Ovary (tissue), 3 donors: Measurements from ENCODE around the gene THAP2.

ENCODE experiments used
- EP300 ChIP-seq: sonication (generic); formaldehyde crosslinking; IDR thresholded peaks from one replicate; pipeline ENCODE4 v1.6.1; 2017; ENCODE audit warnings: antibody characterized with exemption
- POLR2A ChIP-seq: fragments of 450-650 bp; IDR thresholded peaks from one replicate; pipeline ENCODE4 v1.6.1; 2017; ENCODE audit warnings: antibody characterized with exemption, mild to moderate bottlenecking, moderate library complexity
- TF ChIP-seq, protein P1 (sequence below), 3 donors: fragments of 450-650 bp in 2 of 3; fragments of 200-600 bp in 1 of 3; IDR thresholded peaks; one replicate each; pipeline versions ENCODE4 v1.5.1 to v1.8.0; 2016 to 2022; ENCODE audit warnings: antibody characterized with exemption in 3 of 3, mild to moderate bottlenecking in 1 of 3
- donor health status: DM: no; HTN: no; CAD: no.

DNA sequence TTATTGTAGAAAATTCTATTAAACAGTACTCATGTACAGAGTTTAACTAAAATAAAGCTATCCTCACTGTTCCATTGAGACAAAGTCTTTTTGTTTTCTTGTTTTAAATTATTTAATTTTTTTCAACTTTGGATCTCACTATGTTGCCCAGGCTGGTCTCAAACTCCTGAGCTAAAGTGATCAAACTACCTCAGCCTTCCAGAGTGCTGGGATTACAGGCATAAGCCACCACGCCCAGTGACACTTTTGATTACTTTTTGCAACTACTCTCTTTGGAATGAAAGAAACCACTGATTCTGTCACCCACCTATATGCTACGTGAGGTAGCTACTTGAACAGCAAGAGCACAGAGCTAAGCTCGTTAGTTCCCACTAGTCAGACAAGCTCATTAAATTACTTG is 17.6 kb upstream of the THAP2 start:
- no peak for TF ChIP-seq EP300
- TF ChIP-seq, protein P1, sequence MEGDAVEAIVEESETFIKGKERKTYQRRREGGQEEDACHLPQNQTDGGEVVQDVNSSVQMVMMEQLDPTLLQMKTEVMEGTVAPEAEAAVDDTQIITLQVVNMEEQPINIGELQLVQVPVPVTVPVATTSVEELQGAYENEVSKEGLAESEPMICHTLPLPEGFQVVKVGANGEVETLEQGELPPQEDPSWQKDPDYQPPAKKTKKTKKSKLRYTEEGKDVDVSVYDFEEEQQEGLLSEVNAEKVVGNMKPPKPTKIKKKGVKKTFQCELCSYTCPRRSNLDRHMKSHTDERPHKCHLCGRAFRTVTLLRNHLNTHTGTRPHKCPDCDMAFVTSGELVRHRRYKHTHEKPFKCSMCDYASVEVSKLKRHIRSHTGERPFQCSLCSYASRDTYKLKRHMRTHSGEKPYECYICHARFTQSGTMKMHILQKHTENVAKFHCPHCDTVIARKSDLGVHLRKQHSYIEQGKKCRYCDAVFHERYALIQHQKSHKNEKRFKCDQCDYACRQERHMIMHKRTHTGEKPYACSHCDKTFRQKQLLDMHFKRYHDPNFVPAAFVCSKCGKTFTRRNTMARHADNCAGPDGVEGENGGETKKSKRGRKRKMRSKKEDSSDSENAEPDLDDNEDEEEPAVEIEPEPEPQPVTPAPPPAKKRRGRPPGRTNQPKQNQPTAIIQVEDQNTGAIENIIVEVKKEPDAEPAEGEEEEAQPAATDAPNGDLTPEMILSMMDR (IDR thresholded peaks at IDR 0.05): no peak
- no peak for TF ChIP-seq POLR2A
